ENCODE results near the gene MCM9. TPM values are rescaled to one million over a fixed set of nuclear protein-coding genes. Genes with fewer than 3 reads are reported as not detected.
A peak's percentile ranks its signal among the peaks of the same experiment; 100 is the strongest.

Gene MCM9
- total and polyA plus RNA-seq, 2 of the 13 experiments (the other 11 are each of a cell fraction or from before 2014, with no cell fraction given) = 3.8 to 17.2 TPM

DNA sequence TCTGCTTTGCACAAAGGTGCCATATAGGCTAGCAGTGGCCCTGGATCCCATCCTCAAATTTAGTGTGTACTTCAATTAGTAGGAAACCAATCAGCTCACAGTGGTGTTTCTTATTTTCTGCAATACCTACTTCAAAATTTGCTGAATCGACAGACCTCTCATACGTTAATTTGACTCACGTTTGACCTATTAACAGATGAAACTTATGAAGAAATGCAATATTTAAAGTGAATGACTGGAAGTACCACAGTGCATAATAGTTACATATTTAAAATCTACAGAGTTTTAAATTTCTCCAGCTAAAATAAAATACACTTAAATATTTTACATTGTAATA is 47.6 kb upstream of the MCM9 start:
- Histone ChIP-seq H3K27ac (ENCODE audit: extremely low read length, insufficient read depth, low read length) (no peak overlapping the region), H3K4me1 (ENCODE audit: insufficient read depth, low read length) (no peaks in the 10 kb centered on the region), H3K79me2 (ENCODE audit: insufficient read depth, low read length) (no peaks in the 10 kb centered on the region), H2AFZ (ENCODE audit: low read length) (no peak overlapping the region), H3K27me3 (ENCODE audit: control insufficient read depth in 1 of 2, insufficient read depth in 2 of 2, low read length in 2 of 2) (no peaks in the 10 kb centered on the region), H3K9me3 (ENCODE audit: low read length) (no peaks in the 10 kb centered on the region), H3K4me3 (replicated peaks in 1 of 3; ENCODE audit: insufficient read depth in 1 of 3, low read depth in 2 of 3, low read length in 3 of 3) (no peak overlapping the region), H3K4me2 (ENCODE audit: low read depth, low read length) (no peak overlapping the region), H3K9ac (ENCODE audit: insufficient read depth, low read depth, low read length) (no peak overlapping the region), H4K20me1 (ENCODE audit: insufficient read depth, low read length) (no peaks in the 10 kb centered on the region), H3K36me3 (replicated peaks in 1 of 2; ENCODE audit: control insufficient read depth in 1 of 2, insufficient read depth in 2 of 2, low read length in 2 of 2) (no peaks in the 10 kb centered on the region)
- ChIA-PET POLR2A (no interaction called here), CTCF (ENCODE audit: low intra/inter-chr PET ratio, low total read pairs) (no interaction called here)
- no TSS peak for BruUV-seq (replicated peaks)
- FAIRE-seq = no peak
- TF ChIP-seq MAFF (IDR thresholded peaks at IDR 0.05; ENCODE audit: low read depth, low read length) (peak; percentile 78), NFE2L2 (IDR thresholded peaks at IDR 0.05; ENCODE audit: low read length) (no peak), MAFK (conservative IDR thresholded peaks at IDR 0.05 in 1 of 2, IDR thresholded peaks at IDR 0.05 in 1 of 2; ENCODE audit: low read length in 2 of 2) (peak; percentile 79 to 89)
- no peak for ATAC-seq
- intact Hi-C loops (cut with micrococcal nuclease; ENCODE audit: unreplicated experiment) = no loop called here
- in situ Hi-C loops (cut with HindIII; ENCODE audit: extremely low pct_ligation_motif_present, low pct_unique_long_range_greater_than_20kb) = no loop called here
- 97% methylated on average over 3 of the region's 3 CpGs for WGBS (ENCODE audit: low lambda C conversion rate)
- no peak for DNase-seq (ENCODE audit: low spot score)

DNA sequence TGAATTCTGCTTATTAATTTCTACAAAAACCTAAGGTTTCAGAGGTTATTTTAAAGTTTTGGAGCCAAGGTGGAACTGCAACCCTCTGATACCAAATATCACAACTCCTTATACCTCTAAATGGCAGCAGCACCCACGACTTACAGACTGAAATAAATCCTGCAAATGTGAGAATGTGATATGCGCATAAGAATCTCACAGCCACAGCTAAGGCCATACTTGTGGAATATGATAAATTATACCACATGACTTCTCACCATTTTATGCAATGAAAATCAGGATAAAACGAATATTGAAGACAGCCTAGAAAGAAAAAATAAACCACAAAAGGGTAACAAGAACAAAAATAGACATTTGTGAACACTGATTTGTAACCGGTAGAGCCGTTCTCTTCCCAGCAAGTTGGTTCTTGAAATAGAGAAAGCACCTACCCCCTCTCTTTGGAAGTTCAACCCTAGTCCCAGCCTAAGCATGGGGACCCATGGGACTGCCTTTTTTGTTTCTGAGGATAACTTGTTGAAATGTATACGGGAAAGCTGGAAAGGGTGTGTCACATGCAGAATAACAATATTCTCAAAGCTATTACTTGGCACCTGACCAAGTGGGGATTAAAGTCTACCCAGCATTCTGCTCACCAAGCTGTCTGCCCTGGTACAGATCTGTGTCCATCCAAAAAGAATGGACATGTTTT is 47.1 kb upstream of the MCM9 start:
- in situ Hi-C loops (cut with HindIII; ENCODE audit: extremely low pct_ligation_motif_present, low pct_unique_long_range_greater_than_20kb) = no loop called here
- POLR2A ChIA-PET = no interaction called here
- BruUV-seq (replicated peaks) = no TSS peak

More for the DNA sequence above, 47.1 kb upstream of the MCM9 start:
- no peak for ATAC-seq
- H3K27me3 ChIP-seq (ENCODE audit: control insufficient read depth in 1 of 2, insufficient read depth in 2 of 2, low read length in 2 of 2) = no peaks in the 10 kb centered on the region
- no peaks in the 10 kb centered on the region for H3K36me3 ChIP-seq (replicated peaks in 1 of 2; ENCODE audit: control insufficient read depth in 1 of 2, insufficient read depth in 2 of 2, low read length in 2 of 2)
- H2AFZ ChIP-seq (ENCODE audit: low read length) = no peak overlapping the region
- CTCF ChIA-PET (ENCODE audit: low intra/inter-chr PET ratio, low total read pairs) = no interaction called here
- TF ChIP-seq, protein P1, sequence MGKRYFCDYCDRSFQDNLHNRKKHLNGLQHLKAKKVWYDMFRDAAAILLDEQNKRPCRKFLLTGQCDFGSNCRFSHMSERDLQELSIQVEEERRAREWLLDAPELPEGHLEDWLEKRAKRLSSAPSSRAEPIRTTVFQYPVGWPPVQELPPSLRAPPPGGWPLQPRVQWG (CRISPR knock-in tag; IDR thresholded peaks at IDR 0.05; ENCODE audit: borderline replicate concordance, low read depth) = no peak
- TF ChIP-seq ZNF530 (CRISPR knock-in tag; IDR thresholded peaks at IDR 0.05; ENCODE audit: low read depth) (no peak), MATR3 (CRISPR knock-in tag; IDR thresholded peaks at IDR 0.05) (no peak), GATA4 (IDR thresholded peaks at IDR 0.05; ENCODE audit: borderline replicate concordance, low read depth) (no peak)
- no peak overlapping the region for H3K4me3 ChIP-seq (replicated peaks in 1 of 3; ENCODE audit: insufficient read depth in 1 of 3, low read depth in 2 of 3, low read length in 3 of 3)
- no peak overlapping the region for H3K4me2 ChIP-seq (ENCODE audit: low read depth, low read length)
- no peak overlapping the region for H3K27ac ChIP-seq (ENCODE audit: extremely low read length, insufficient read depth, low read length)
- no peaks in the 10 kb centered on the region for H4K20me1 ChIP-seq (ENCODE audit: insufficient read depth, low read length)
- no peaks in the 10 kb centered on the region for H3K79me2 ChIP-seq (ENCODE audit: insufficient read depth, low read length)
- no peak overlapping the region for H3K9ac ChIP-seq (ENCODE audit: insufficient read depth, low read depth, low read length)
- FAIRE-seq = no peak
- WGBS (ENCODE audit: low lambda C conversion rate) = 78% methylated on average over 6 of the region's 6 CpGs
- DNase-seq (ENCODE audit: low spot score) = no peak
- no peaks in the 10 kb centered on the region for H3K4me1 ChIP-seq (ENCODE audit: insufficient read depth, low read length)
- no peaks in the 10 kb centered on the region for H3K9me3 ChIP-seq (ENCODE audit: low read length)
- intact Hi-C loops (cut with micrococcal nuclease; ENCODE audit: unreplicated experiment) = no loop called here
